CD4-positive, alpha-beta T cell (primary cell): ENCODE data around the gene TMEM132A. TPM values are rescaled to one million over a fixed set of nuclear protein-coding genes. Genes with fewer than 3 reads are reported as not detected.

Source experiments
- ATAC-seq: fragments of 200-7000 bp; cut with Tn5 transposase; one replicate; pipeline ENCODE4 v1.10.0; 2022; ENCODE audit warnings: mild to moderate bottlenecking; ENCODE audit not compliant: poor library complexity
- CTCF ChIA-PET: fragments of 350-600 bp; sonication (Branson Sonifier 250); formaldehyde crosslinking; loops from one replicate; lab custom pipeline; 2021; ENCODE audit warnings: antibody characterized with exemption, inconsistent platforms; lab: Charles Lee
- POLR2A ChIA-PET: fragments of 350-600 bp; sonication (Branson Sonifier 250); formaldehyde crosslinking; loops from one replicate; lab custom pipeline; 2021; ENCODE audit warnings: antibody characterized with exemption, inconsistent platforms; lab: Charles Lee
- DNase-seq, 14 experiments: peaks; one replicate each; pipeline ENCODE4 v3.0.0-alpha.2; 2013 to 2020; ENCODE audit warnings: mixed read lengths in 2 of 14
- H3K27ac ChIP-seq, 2 donors: one replicate each; pipeline versions ENCODE4 v1.5.1 to v1.7.0; 2013; ENCODE audit warnings: low read length in 2 of 2, low read depth in 1 of 2, mild to moderate bottlenecking in 1 of 2
- H3K27me3 ChIP-seq, 2 experiments: 1 replicate in 1 of 2; 2 replicates in 1 of 2; pipeline versions ENCODE4 v1.6.1 to v1.7.0; 2013; ENCODE audit warnings: low read length in 2 of 2, control low read depth in 1 of 2, mild to moderate bottlenecking in 1 of 2, moderate library complexity in 1 of 2; ENCODE audit not compliant: insufficient read depth in 2 of 2, control insufficient read depth in 1 of 2
- H3K36me3 ChIP-seq: one replicate; pipeline ENCODE4 v1.6.1; 2013; ENCODE audit warnings: low read length, control low read depth; ENCODE audit not compliant: insufficient read depth
- H3K4me1 ChIP-seq: one replicate; pipeline ENCODE4 v1.6.1; 2013; ENCODE audit warnings: low read length, control low read depth; ENCODE audit not compliant: insufficient read depth
- H3K4me3 ChIP-seq: one replicate; pipeline ENCODE4 v1.5.1; 2013; ENCODE audit warnings: mild to moderate bottlenecking, low read length, moderate library complexity
- H3K9me3 ChIP-seq, 2 experiments: 1 replicate in 1 of 2; 2 replicates in 1 of 2; pipeline versions ENCODE4 v1.6.1 to v1.7.0; 2013; ENCODE audit warnings: low read length in 2 of 2, mild to moderate bottlenecking in 2 of 2, control low read depth in 1 of 2, moderate library complexity in 1 of 2; ENCODE audit not compliant: control insufficient read depth in 1 of 2, insufficient read depth in 1 of 2
- H3K27ac Mint-ChIP-seq: one replicate; pipeline ENCODE4 v1.8.0; 2020; ENCODE audit warnings: mixed read lengths
- H3K27me3 Mint-ChIP-seq: one replicate; pipeline ENCODE4 v1.8.0; 2021; ENCODE audit warnings: mixed read lengths
- H3K36me3 Mint-ChIP-seq: one replicate; pipeline ENCODE4 v1.8.0; 2021; ENCODE audit warnings: low read depth, mixed read lengths
- H3K4me1 Mint-ChIP-seq: one replicate; pipeline ENCODE4 v1.8.0; 2021; ENCODE audit warnings: low read depth, mixed read lengths
- H3K4me3 Mint-ChIP-seq: one replicate; pipeline ENCODE4 v1.8.0; 2020; ENCODE audit warnings: mild to moderate bottlenecking, mixed read lengths
- H3K9me3 Mint-ChIP-seq: one replicate; pipeline ENCODE4 v1.8.0; 2020; ENCODE audit warnings: mixed read lengths
- CTCF ChIP-seq: fragments of 200-600 bp; IDR thresholded peaks from one replicate; pipeline ENCODE4 v1.8.0; 2022; ENCODE audit warnings: antibody characterized with exemption, mild to moderate bottlenecking
- intact Hi-C, 2 experiments: fragments of 100-400 bp; cut with DNase I in 1 of 2; cut with micrococcal nuclease in 1 of 2; formaldehyde crosslinking; loops; one replicate each; pipeline versions ENCODE4 v1.15.1 to v1.9.0; 2023 to 2025; cut with DNase I, micrococcal nuclease
- total RNA-seq, 174 experiments: library from RNA in 2 of 174; stranded (reverse) in 2 of 174; gene quantifications; one replicate each; pipeline ENCODE4 v1.2.3 and lab custom pipeline; 2021 to 2026

Gene TMEM132A
- total RNA-seq, 2 experiments from 2014 or later, result not detected

DNA sequence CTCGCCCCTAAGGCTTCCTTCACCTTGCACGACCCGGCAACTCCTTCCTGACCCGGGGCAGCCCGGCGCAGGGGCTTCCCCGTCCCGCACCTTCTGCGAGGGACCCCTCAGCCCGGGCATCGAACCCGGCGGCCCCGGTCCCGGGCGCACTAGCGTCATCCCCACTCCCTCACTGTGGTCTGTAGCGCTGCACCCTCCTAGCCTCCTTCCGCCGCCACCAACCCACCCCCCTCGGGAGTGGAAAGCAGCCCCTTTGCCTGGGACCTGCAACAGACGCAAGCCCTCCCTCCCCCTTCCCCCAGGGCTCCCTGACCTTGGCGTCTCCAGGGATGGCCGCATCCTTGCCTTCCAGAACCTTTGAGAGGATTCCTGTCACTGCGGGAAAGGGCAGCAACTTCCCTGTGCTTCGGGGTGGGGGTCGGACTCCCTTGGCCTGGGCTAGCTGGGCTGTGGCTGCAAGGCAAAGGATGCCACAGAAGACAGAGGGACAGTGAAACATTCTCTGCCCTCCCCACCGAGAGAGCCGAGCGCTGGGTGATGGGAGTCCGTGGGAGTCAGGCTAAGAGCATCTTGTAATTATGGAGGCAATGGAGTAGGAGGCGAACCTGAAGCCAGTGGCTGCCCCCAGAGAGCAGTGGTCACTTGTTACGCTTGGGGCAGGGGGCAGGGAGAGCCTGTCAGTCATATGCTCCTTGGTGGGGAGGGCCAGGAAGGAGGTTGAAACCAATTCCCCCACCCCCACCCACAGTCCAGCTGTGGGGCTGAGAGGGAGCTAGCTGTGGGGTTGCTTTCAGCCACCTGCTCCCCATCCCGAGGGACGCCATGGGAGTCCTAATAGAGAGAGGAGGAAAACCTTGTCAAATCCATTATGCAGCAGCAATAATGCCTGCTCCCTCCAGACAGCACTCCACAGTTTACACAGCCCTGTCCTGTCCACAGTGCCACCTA, 920 bp downstream of the TMEM132A start:
- Histone ChIP-seq H3K27ac (no peak overlapping the region), H3K4me3 (peak overlapping the region; percentile 45), H3K9me3 (peaks cover 0 to 14% of the 10 kb centered on the region in 2 experiments), H3K27me3 (peaks cover 25 to 28% of the 10 kb centered on the region in 2 experiments), H3K36me3 (peaks cover 35% of the 10 kb centered on the region), H3K4me1 (peaks cover 22% of the 10 kb centered on the region)
- Mint-ChIP-seq H3K27me3 (peaks cover 37% of the 10 kb centered on the region), H3K4me1 (peaks cover 5% of the 10 kb centered on the region), H3K36me3 (peaks cover 34% of the 10 kb centered on the region), H3K27ac (no peak overlapping the region), H3K9me3 (no peaks in the 10 kb centered on the region), H3K4me3 (peak overlapping the region; percentile 65)
- POLR2A ChIA-PET, result interaction anchor here (0.9 kb wide), 1 partner anchor 9 kb away, joined by 3 read pairs; no protein-coding TSS in a partner anchor
- CTCF ChIA-PET, result interaction anchor here (1.2 kb wide), 1 partner anchor 19 kb away, joined by 3 read pairs; the partner anchor contains the start of gene PRPF19
- ATAC-seq (peak; percentile 48), DNase-seq (peak in 1 of 14 experiments; percentile 17)
- intact Hi-C loops, result no loop called here
- TF ChIP-seq CTCF, result no peak

DNA sequence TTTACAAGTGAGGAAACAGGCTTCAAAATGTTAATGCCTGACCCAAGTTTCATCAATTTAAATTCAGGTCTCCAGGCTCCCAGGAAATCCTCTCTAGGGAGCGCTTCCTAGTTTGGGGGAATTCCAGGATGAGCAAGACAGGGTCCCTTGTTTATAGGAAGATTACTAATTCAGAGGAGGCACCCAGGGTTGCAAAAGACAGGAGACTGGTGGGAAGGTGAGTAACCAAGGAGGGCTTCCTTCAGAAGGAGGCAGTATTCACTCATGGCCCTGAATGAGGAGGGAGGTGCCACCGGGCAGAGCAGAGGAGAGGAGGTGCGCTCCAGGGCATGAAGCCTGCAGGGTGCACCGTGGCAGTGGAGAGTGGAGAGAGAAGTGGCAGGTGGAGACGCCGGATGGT, 1.6 kb downstream of the TMEM132A start:
- no peak for ATAC-seq
- ChIA-PET CTCF (interaction anchor here (1.2 kb wide), 1 partner anchor 20 kb away, joined by 3 read pairs; the partner anchor contains the start of gene PRPF19), POLR2A (no interaction called here)
- TF ChIP-seq CTCF, result no peak
- H3K9me3 Mint-ChIP-seq, result no peaks in the 10 kb centered on the region
- peaks cover 28% of the 10 kb centered on the region for H3K36me3 Mint-ChIP-seq
- Histone ChIP-seq H3K36me3 (peaks cover 28% of the 10 kb centered on the region), H3K27ac (no peak overlapping the region), H3K9me3 (peaks cover 0 to 14% of the 10 kb centered on the region in 2 experiments), H3K4me1 (peaks cover 22% of the 10 kb centered on the region), H3K4me3 (no peak overlapping the region), H3K27me3 (peaks cover 25 to 32% of the 10 kb centered on the region in 2 experiments)
- peak in 2 of 14 experiments; percentile 52 to 62 for DNase-seq
- peaks cover 5% of the 10 kb centered on the region for H3K4me1 Mint-ChIP-seq
- peaks cover 30% of the 10 kb centered on the region for H3K27me3 Mint-ChIP-seq
- peak overlapping the region; percentile 31 for H3K4me3 Mint-ChIP-seq
- no peak overlapping the region for H3K27ac Mint-ChIP-seq
- intact Hi-C loops, result no loop called here

- H3K9me3 Mint-ChIP-seq, result no peaks in the 10 kb centered on the region
- no peak for TF ChIP-seq CTCF
- Histone ChIP-seq H3K9me3 (peaks cover 0 to 14% of the 10 kb centered on the region in 2 experiments), H3K36me3 (peaks cover 22% of the 10 kb centered on the region), H3K27me3 (peaks cover 25 to 28% of the 10 kb centered on the region in 2 experiments), H3K4me3 (no peak overlapping the region), H3K4me1 (peaks cover 22% of the 10 kb centered on the region), H3K27ac (no peak overlapping the region)
- CTCF ChIA-PET, result interaction anchor here (0.7 to 1.0 kb wide), 2 partner anchors 11 to 44 kb away, joined by 3 read pairs; partner anchors contain the start of gene CD6
- H3K4me1 Mint-ChIP-seq, result peaks cover 5% of the 10 kb centered on the region
- peaks cover 21% of the 10 kb centered on the region for H3K36me3 Mint-ChIP-seq
- ATAC-seq (no peak), DNase-seq (no peak)
- no peak overlapping the region for H3K27ac Mint-ChIP-seq
- H3K4me3 Mint-ChIP-seq, result no peak overlapping the region
- peaks cover 30% of the 10 kb centered on the region for H3K27me3 Mint-ChIP-seq
- POLR2A ChIA-PET, result interaction anchor here (0.5 to 1.3 kb wide), 2 partner anchors 24 to 50 kb away, joined by 3 read pairs; no protein-coding TSS in a partner anchor
- intact Hi-C loops, result no loop called here
Measured at GRCh38 chr11:60926500-60926899, 2.2 kb downstream of the TMEM132A start.
